NCI-H2107 treated with DMSO at 0.1 percent for 48 hours (cell line): Measurements from ENCODE around the gene PLEKHA6.

ENCODE experiments used
- DNase-seq: peaks from one replicate; lab custom pipeline; 2025; ENCODE audit not compliant: unreplicated experiment; lab: John Stamatoyannopoulos, UW

PLEKHA6 gene

DNA sequence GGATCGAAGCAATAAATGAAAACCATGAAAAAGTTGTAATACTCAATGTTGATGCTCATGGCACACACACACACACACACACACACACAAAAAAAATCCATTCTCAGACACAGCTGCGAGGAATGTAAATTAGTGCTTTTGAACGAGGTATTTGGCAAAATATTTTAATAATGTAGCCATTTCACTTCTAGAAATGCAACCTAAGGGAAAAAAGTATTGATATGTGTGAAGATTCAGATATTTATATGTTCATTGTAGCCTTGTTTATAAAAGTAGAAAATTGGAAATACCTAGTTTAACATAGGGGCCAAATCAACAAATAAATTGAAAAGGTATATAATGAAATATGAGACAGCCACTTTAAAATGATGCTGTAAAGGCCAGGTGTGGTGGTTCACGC is 3.8 kb downstream of the PLEKHA6 start:
- no peak for DNase-seq

- DNase-seq, result no peak
These were observed 5.2 kb downstream of the PLEKHA6 start for GRCh38 chr1:204354579-204354978.

GRCh38 chr1:204353213-204353910 is 6.4 kb downstream of the PLEKHA6 start:
- no peak for DNase-seq

DNA sequence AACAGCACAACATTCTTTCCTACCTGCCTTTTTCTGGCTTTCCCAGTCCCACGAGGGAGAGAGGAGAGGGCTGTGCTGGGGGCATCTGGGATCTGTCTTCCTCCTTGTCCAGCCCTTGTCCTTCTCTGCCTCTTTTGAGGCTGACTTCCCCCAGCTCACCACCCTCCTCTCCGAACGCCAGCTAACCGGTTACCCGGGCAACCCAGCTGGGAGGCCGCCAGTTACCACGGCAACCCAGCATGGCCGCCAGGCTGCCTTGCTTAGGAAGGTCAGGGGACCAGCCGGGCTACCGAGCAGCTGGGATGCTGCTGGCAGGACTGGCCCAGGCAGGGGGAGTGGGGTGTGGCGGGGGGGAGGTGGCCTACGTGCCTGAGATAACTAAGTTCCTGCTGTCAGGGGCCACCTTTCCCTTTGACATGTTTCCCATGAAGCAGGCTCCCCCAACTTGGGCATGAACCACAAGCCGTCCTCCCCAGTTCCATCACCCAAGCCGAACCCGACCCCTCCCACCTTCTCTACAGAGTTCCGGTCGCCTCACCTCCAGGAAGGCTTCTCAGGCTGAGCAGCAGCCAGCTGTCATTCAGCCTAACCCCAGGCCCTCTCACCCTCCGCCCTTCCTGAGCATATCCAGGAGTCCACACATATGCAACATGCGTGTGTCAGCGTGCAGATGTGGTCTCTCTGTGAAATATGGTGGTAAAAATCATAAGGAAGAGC is 8.7 kb downstream of the PLEKHA6 start:
- no peak for DNase-seq

DNA sequence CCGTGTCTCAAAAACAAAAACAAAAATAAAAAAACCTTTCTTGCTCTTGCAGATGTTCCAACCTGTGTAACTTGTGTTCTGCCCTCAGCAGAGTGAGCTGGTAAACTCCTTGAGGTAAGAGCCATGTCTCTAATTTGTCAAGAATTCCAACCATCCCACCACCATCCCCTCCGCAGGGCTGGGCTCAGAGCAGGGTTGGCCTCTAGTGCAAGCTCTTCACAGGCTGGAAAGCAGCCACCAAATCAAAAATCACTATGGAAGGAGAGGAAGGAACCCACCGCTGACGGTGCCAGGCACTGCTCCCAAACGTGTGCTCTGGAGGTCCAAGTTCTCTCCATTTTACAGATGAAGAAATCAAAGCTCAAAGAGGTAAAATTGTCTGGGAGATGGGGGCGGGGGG is 9.4 kb downstream of the PLEKHA6 start:
- DNase-seq, result no peak

GRCh38 chr1:204349602-204350001 is 10.1 kb downstream of the PLEKHA6 start:
- no peak for DNase-seq

- DNase-seq, result no peak
These were observed 11.0 kb downstream of the PLEKHA6 start for GRCh38 chr1:204348722-204349121.

DNA sequence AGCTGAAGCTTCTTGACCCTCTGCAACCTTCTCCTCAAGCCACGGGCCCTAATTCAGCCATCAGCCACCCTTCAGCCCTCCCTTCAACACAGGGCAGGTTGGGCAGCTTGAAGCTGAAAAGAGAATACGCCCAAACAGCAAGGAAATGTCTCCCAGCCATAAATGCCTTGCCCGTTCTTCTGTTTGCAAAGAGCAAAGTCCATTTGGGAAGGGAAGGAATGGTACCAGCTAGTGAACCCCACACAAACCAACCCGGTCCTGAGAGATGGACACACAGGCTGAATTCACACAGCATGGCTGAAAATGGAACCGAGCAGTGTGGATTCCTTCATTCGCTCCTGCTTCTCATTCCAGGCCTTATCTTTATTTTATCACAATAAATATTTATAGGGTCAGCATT is 11.5 kb downstream of the PLEKHA6 start:
- no peak for DNase-seq

DNA sequence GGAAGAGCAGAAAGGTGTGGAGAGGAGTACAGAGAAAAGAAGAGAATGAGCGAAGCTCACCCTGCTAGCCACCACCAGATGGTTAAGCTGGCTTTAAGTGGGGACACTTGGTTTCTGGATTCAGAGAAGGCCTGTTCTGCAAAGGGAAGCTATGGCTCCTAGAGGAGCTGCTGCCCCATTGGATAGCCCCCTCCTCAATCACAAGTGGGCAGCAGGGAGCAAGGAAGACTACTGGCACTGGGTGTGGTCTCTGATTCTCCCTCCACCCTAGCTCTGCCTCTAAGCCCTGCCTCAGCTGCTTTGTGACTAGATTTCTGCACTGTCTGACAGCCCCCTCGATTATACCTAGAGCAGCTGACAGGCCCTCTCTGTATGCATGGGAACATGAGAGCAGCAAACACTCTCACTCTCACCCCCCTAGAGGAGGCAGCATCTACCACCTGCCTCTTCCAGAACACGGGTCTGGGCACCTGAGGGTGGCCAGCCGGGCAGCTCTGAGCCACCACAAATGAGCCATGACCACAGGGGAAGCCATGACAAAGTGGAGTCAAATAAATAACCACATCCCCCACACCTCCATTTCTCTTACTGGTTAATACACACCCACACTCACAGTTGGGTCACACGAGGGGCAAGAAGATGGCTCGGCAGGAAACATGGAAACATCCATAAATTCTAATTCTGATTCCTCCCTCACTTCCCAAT is 13.6 kb downstream of the PLEKHA6 start:
- DNase-seq, result peak; percentile 17

- peak; percentile 23 for DNase-seq
These were observed 14.3 kb downstream of the PLEKHA6 start for GRCh38 chr1:204345438-204345841.

DNA sequence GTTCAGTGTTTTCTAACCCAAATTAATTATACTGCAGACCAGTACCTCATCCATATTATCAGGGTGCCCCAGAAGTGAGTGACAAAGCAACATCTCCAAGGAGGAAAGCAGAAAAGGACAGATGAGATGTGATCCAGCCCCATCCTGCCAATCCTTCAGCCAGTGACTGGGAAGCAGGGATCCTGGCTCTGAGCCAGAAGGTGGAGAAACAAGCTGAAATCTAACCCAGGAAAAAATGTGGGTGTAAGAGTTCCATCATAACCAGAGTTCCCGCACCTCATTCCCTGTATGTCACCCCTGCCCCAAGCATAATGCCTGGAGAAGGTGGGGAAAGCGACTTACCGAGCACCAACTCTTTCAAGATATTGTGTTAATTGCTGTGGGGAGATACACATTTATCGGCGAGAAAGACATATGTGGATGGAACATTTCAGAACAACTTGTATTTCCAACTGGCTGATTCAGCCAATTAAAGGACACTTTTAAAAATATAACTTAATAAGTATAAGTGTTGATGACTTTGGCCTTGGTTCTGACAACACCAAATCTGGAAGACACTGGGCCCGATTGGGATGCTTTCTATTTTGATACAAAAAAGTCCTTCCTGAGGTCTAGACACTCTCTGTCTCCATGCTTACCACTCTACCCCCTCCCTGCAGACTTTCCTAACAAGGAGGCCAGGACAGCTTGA is 14.9 kb downstream of the PLEKHA6 start:
- peak; percentile 18 for DNase-seq

DNA sequence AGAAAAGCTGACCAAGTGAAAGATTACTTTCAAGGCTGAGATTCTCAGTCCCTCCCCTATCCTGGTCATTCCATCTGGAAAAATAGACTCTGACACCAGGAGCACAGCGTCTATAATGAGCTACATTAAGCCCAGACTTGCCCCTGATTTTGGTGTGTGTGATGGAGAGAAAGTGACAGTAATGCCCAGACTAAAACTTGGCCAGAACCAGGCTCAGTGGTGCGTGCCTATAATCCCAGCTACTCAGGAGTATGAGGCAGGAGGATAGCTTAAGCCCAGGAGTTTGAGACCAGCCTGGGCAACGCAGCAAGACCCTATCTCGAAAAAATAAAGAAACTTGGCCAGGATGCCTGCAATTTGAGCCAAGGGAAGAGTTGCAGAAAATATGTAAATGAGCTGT is 15.9 kb downstream of the PLEKHA6 start:
- no peak for DNase-seq

DNA sequence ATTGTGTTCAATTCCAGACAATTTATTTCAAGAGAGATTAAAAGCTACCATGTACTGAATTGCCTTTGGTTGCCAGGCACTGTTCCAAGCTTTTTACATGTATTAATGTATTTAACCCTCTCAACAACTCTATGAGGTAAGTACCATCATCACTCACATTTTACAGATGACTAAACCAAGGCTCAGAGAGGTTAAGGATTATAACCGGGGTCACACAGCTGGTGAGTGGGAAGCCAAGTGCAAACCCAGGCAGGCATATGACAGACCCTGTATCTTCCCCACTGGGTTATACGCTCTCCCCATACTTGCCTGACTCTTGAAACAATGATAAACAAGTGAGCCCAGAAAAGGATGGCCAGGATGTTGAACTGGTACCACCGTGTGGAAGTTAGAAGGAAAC is 16.5 kb downstream of the PLEKHA6 start:
- DNase-seq, result no peak

- DNase-seq, result no peak
These were observed 17.4 kb downstream of the PLEKHA6 start for GRCh38 chr1:204342310-204342709.

DNA sequence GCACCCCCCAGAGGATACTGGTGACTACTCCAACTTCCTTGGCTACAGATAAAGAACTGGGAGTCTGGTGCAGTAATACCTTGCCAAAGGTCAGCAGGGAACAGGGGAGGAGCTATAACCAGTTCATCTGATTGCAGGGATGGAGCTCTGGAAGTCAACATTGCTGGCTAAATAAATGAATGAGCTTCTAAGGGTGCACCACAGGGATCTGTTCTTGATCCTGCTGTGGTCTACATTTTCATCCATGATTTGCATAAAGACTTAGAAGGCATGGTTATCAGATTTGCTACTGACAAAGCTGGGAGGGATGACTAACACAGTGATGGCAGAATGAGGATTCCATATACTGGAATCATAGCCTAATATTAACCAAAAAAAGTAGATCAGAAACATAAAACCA is 18.3 kb downstream of the PLEKHA6 start:
- DNase-seq, result peak; percentile 47

DNA sequence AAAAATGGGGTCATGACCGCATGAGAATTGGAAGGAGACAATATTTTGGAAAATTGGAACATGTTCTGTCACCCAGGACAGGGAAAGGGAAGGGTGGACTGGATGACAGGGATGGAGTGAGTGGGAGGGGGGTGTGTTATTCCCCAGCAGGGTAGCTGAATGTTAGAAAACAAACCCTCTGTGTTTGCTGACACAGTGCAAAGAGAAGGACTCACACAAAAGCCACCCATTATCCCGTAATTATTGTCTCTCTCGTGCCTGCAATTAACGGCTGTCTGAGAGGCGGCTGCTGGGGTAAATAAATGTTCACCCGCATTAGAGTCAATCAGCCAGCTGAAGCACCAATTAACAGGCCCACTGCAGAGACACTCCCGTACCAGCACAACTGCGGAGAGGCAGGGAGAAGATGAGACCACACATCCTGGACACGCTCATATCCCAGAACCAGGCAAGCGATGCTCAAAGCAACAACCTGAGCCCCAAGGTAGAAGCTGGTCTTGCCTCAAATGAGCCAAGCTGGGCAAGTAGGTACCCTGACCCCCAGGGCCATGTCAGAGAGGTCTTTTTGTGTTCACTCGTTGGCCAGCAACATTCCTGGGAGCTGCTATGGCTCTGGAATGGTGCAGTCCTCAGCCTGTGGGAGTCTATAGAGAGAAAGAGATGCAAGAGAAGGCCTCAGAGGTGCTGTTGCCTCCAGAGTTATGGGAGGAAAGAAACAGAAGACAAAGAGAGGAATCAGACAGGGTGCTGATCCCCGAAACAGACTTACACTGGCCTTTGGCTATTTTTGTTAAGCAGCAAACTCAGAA is 19.4 kb downstream of the PLEKHA6 start:
- DNase-seq, result peak; percentile 82

GRCh38 chr1:204339541-204339940 is 20.2 kb downstream of the PLEKHA6 start:
- DNase-seq, result no peak

DNA sequence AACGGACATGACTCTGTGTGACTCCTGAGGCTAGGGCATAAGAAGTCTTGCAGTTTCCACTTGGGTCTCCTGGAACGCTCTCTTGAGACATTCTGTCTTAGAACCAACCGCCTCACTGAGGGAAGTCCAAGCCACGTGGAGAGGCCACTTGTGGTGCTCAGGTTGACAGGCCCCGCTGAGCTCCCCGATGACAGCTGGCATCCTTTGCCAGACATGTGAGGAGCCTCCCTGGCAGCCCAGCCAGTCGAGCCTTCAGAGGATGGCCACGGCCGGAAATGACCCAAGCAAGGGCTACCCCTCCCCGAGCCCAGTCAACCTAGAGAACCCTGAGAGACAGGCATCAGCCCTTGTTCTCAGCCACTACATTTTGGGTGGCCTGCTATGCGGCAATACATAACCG is 20.7 kb downstream of the PLEKHA6 start:
- DNase-seq, result no peak

GRCh38 chr1:204338360-204338759 is 21.4 kb downstream of the PLEKHA6 start:
- DNase-seq, result no peak

DNA sequence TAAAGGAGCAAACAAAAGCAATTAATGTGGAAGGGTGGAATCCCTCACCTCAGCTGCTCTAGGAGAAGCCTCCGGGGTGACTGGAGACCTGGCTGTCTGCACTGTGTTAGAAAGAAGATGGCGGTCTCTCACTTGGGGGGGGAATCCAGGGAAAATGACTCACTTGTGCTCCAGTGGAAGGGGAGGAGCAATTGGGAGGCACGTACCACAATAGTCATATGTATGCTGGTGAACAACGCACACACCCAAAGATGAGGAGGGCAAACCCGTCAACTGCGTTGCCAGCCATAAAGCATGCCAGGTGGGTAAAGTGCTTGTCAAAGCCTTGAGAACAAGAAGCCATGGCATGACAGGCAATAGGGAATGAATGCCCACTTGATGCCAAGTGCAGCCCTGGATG is 22.1 kb downstream of the PLEKHA6 start:
- DNase-seq, result no peak

DNA sequence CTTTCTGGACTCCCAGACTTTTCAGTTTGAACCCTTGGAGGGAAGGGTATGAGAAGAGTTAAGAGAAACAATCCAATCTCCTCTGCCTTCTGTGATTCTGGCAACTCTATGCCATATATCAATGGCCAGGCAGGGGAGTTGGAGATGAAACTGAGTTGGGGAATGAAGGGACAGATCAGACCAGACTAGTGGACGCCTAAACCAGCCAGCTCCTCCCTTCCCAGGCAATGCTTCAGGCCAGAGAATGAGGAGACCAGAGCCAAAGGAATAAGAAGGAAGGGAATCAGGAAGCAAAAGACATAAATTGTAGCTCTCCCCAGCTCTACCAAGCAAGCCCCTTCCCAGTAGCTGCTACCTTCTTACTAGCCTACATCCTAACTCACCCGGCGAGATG is 22.7 kb downstream of the PLEKHA6 start:
- DNase-seq, result no peak
